HG02588 (cell line): ENCODE results near the gene CCDC80.

Experiments
- ATAC-seq: cut with Tn5 transposase; IDR thresholded peaks from one replicate; pipeline ENCODE4 v1.9.1; 2021; ENCODE audit warnings: mild to moderate bottlenecking, moderate library complexity; ENCODE audit not compliant: unreplicated experiment

Gene CCDC80

GRCh38 chr3:112634786-112635541 is 6.0 kb downstream of the CCDC80 start:
- ATAC-seq = no peak

GRCh38 chr3:112633757-112634156 is 7.2 kb downstream of the CCDC80 start:
- no peak for ATAC-seq

GRCh38 chr3:112633191-112633590 is 7.8 kb downstream of the CCDC80 start:
- no peak for ATAC-seq

GRCh38 chr3:112632596-112632995 is 8.3 kb downstream of the CCDC80 start:
- no peak for ATAC-seq

- no peak for ATAC-seq
Observed at GRCh38 chr3:112631257-112631656, 9.7 kb downstream of the CCDC80 start.

- ATAC-seq = no peak
Observed at GRCh38 chr3:112629425-112629824, 11.5 kb downstream of the CCDC80 start.

GRCh38 chr3:112627919-112628466 is 12.9 kb downstream of the CCDC80 start:
- ATAC-seq = no peak

- ATAC-seq = no peak
Observed at GRCh38 chr3:112627419-112627818, 13.5 kb downstream of the CCDC80 start.

GRCh38 chr3:112623717-112624116 is 17.2 kb downstream of the CCDC80 start:
- ATAC-seq = no peak

- no peak for ATAC-seq
Observed at GRCh38 chr3:112623213-112623612, 17.7 kb downstream of the CCDC80 start.

GRCh38 chr3:112619295-112619694 is 21.6 kb downstream of the CCDC80 start:
- ATAC-seq = no peak

- no peak for ATAC-seq
Observed at GRCh38 chr3:112617285-112617684, 23.7 kb downstream of the CCDC80 start.

GRCh38 chr3:112615989-112616731 is 24.8 kb downstream of the CCDC80 start:
- no peak for ATAC-seq

GRCh38 chr3:112611752-112612515 is 29.0 kb downstream of the CCDC80 start:
- no peak for ATAC-seq

- no peak for ATAC-seq
Observed at GRCh38 chr3:112610121-112610520, 30.8 kb downstream of the CCDC80 start.

- no peak for ATAC-seq
Observed at GRCh38 chr3:112607863-112608262, 33.1 kb downstream of the CCDC80 start.

- ATAC-seq = no peak
Observed at GRCh38 chr3:112606098-112606497, 34.8 kb downstream of the CCDC80 start.

- no peak for ATAC-seq
Observed at GRCh38 chr3:112605285-112605684, 35.7 kb downstream of the CCDC80 start.

GRCh38 chr3:112604536-112604935 is 36.4 kb downstream of the CCDC80 start:
- no peak for ATAC-seq

- ATAC-seq = no peak
Observed at GRCh38 chr3:112602217-112602838, 38.6 kb downstream of the CCDC80 start.

- ATAC-seq = no peak
Observed at GRCh38 chr3:112598731-112599130, 42.2 kb downstream of the CCDC80 start.
